Measurements from ENCODE around the gene CREB3L1. TPM values are rescaled to one million over a fixed set of nuclear protein-coding genes. Genes with fewer than 3 reads are reported as not detected.

The CREB3L1 gene
- total RNA-seq, 6 experiments from 2014 or later: 0.07 to 0.37 (median 0.24) TPM

- intact Hi-C loops (cut with DNase I): no loop called here
- DNase-seq (no peak), ATAC-seq (no peak)
- Histone ChIP-seq H3K27ac (no peak overlapping the region), H3K27me3 (peaks cover 4 to 18% of the 10 kb centered on the region in 2 donors), H3K9me3 (no peaks in the 10 kb centered on the region), H3K4me1 (peaks cover 0 to 6% (median 0%) of the 10 kb centered on the region in 4 donors), H3K36me3 (no peaks in the 10 kb centered on the region), H3K4me3 (no peak overlapping the region)
- 75% methylated on average over 2 of the region's 3 CpGs for WGBS (ENCODE audit: insufficient coverage, low coverage, low lambda C conversion rate, missing lambda C conversion rate)
- TF ChIP-seq, protein P1, sequence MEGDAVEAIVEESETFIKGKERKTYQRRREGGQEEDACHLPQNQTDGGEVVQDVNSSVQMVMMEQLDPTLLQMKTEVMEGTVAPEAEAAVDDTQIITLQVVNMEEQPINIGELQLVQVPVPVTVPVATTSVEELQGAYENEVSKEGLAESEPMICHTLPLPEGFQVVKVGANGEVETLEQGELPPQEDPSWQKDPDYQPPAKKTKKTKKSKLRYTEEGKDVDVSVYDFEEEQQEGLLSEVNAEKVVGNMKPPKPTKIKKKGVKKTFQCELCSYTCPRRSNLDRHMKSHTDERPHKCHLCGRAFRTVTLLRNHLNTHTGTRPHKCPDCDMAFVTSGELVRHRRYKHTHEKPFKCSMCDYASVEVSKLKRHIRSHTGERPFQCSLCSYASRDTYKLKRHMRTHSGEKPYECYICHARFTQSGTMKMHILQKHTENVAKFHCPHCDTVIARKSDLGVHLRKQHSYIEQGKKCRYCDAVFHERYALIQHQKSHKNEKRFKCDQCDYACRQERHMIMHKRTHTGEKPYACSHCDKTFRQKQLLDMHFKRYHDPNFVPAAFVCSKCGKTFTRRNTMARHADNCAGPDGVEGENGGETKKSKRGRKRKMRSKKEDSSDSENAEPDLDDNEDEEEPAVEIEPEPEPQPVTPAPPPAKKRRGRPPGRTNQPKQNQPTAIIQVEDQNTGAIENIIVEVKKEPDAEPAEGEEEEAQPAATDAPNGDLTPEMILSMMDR (IDR thresholded peaks at IDR 0.05): no peak
- TF ChIP-seq POLR2A (IDR thresholded peaks at IDR 0.05): no peak
Observed at GRCh38 chr11:46334211-46334610, 56.7 kb downstream of the CREB3L1 start.

GRCh38 chr11:46335271-46335670 lies 57.8 kb downstream of the CREB3L1 start:
- TF ChIP-seq, protein P1 (IDR thresholded peaks at IDR 0.05): no peak
- TF ChIP-seq POLR2A (IDR thresholded peaks at IDR 0.05): no peak
- Histone ChIP-seq H3K9me3 (no peaks in the 10 kb centered on the region), H3K4me1 (peaks cover 0 to 6% (median 0%) of the 10 kb centered on the region in 4 donors), H3K4me3 (no peak overlapping the region), H3K36me3 (no peaks in the 10 kb centered on the region), H3K27ac (no peak overlapping the region), H3K27me3 (peaks cover 4 to 18% of the 10 kb centered on the region in 2 donors)
- intact Hi-C loops (cut with DNase I): no loop called here
- ATAC-seq (no peak), DNase-seq (no peak)
- 80% methylated on average over 1 of the region's 6 CpGs for WGBS (ENCODE audit: insufficient coverage, low coverage, low lambda C conversion rate, missing lambda C conversion rate)

DNA sequence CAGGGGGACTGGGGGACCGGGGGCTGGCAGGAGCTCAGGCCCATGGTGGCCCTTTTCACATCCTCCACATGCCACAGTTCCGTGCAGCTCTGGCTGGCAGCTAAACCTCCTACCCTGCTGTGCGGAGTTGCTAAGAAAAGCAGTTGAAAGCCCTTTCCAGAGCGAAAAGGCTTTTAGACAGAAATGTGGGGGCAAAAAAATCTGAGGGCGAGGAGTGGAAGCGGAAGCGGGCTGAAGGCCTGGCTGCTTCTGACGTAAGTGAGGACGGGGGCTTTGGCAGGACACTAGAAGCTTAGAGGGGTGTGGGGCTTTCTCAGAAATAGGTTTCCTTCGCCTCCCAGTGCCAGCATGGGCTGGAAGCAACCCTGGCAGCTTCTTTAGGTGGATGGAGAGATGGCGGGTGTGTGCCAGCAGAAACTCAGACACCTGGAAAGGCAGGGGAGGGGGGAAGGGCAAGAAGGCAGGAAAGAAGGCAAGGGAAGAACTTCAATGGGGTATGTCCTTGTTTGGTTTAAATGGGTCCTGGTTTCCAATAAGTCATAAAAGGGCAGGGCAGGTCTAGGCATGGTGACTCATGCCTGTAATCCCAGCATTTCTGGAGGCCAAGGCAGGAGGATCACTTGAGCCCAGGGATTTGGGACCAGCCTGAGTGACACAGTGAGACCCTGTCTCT lies 58.6 kb downstream of the CREB3L1 start:
- TF ChIP-seq POLR2A (IDR thresholded peaks at IDR 0.05): no peak
- TF ChIP-seq, protein P1 (IDR thresholded peaks at IDR 0.05): no peak
- H3K4me3 ChIP-seq: no peak overlapping the region
- DNase-seq (no peak), ATAC-seq (no peak)
- H3K4me1 ChIP-seq: peaks cover 0 to 6% (median 0%) of the 10 kb centered on the region in 4 donors
- H3K27me3 ChIP-seq: peaks cover 4 to 18% of the 10 kb centered on the region in 2 donors
- H3K27ac ChIP-seq: no peak overlapping the region
- H3K36me3 ChIP-seq: no peaks in the 10 kb centered on the region
- H3K9me3 ChIP-seq: no peaks in the 10 kb centered on the region
- intact Hi-C loops (cut with DNase I): no loop called here
- 73% methylated on average over 10 of the region's 11 CpGs for WGBS (ENCODE audit: insufficient coverage, low coverage, low lambda C conversion rate, missing lambda C conversion rate)

- WGBS (ENCODE audit: insufficient coverage, low coverage, low lambda C conversion rate, missing lambda C conversion rate): 67% methylated on average over 12 of the region's 12 CpGs
- intact Hi-C loops (cut with DNase I): no loop called here
- Histone ChIP-seq H3K4me3 (no peak overlapping the region), H3K27me3 (peaks cover 4 to 16% of the 10 kb centered on the region in 2 donors), H3K9me3 (no peaks in the 10 kb centered on the region), H3K4me1 (peaks cover 0 to 6% (median 0%) of the 10 kb centered on the region in 4 donors), H3K27ac (no peak overlapping the region), H3K36me3 (no peaks in the 10 kb centered on the region)
- DNase-seq (no peak), ATAC-seq (no peak)
- TF ChIP-seq POLR2A (IDR thresholded peaks at IDR 0.05): no peak
- TF ChIP-seq, protein P1 (IDR thresholded peaks at IDR 0.05): no peak
Observed at GRCh38 chr11:46336563-46337180, 59.2 kb downstream of the CREB3L1 start.

Measured in right lobe of liver (tissue), 6 donors.